Stimulated activated CD8-positive, alpha-beta memory T cell treated with anti-CD3 and anti-CD28 coated beads, Interleukin-2, amount 100 ng/mL, for 48 hours (primary cell): ENCODE results near the gene PARP8.

Experiments
- DNase-seq, 2 donors: peaks; one replicate each; pipeline ENCODE4 v3.0.0-alpha.2; 2020; ENCODE audit warnings: low read depth in 2 of 2

PARP8 gene

DNA sequence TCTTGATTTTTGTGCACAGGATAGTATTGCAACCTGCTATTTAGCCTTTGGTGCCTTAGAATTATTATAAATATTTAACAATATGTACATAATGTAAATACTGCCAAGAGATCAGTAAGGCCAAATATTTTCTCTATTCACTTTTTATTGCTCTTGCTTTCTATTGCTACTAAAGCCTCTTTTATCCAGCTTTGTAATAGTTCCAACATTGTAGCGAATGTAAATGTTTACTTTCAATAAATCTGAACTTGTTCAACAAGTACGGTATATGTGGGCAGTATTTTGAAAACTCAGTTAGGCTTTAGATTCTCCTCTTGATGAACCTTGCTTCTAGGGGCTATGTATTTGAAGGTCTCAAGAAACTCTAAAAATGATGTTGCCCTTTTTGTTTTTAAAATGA, 179.8 kb downstream of the PARP8 start:
- no peak for DNase-seq

- DNase-seq = no peak
These were observed 183.1 kb downstream of the PARP8 start for GRCh38 chr5:50849554-50849953.

- no peak for DNase-seq
These were observed 186.7 kb downstream of the PARP8 start for GRCh38 chr5:50853151-50853550.

DNA sequence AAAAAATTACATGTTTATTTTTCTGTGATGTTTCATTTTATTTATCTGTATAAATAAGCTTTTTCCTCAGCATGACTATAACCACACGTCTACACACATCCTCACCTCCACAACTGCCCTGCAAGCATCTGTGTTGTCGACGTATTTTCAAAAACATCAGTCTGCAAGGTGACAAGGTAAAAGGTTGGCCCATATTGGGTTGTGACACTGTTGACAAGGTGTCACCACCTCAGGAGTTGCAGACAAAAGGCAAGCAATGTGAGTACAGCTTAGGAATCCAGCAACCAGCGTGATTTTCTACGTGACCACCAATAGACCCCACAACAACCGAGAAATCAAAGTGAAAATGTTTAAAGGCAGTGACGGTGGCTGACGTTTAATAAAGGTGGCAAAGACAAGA, 187.6 kb downstream of the PARP8 start:
- DNase-seq = no peak

GRCh38 chr5:50855001-50855400, 188.6 kb downstream of the PARP8 start:
- DNase-seq = no peak

DNA sequence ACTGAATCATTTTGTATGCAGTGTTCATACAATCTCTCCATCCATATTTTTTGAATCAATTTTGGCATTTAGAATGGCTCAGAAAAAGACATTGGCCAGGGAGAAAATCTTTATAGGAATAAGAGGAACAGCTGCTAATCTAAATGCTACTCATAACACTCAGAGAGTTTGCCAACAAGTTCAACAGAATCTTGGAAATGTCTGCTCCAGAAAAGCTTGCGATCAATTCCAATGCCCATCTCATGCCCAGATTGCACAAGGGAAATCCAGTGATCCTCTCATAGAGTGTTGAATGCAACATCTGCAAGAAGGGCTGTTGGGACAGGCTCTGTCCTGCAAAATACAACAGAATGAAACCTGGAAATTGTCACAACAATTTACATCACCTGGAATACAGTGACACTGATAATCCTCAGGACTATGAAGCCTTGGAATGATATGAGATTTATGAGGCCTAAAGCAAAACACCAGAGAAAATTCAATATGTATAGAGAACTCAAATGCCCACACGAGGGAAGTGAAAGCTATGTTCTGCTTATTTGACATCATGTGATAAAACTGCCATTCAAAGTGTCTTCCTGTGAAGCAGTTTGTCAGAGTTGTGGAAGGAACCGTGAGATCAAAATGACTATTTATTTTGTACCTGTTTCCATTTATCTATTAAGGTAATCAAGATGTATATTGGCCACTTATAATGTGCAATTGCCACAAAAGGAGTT, 190.1 kb downstream of the PARP8 start:
- no peak for DNase-seq

- no peak for DNase-seq
These were observed 197.2 kb downstream of the PARP8 start for GRCh38 chr5:50863534-50864170.

DNA sequence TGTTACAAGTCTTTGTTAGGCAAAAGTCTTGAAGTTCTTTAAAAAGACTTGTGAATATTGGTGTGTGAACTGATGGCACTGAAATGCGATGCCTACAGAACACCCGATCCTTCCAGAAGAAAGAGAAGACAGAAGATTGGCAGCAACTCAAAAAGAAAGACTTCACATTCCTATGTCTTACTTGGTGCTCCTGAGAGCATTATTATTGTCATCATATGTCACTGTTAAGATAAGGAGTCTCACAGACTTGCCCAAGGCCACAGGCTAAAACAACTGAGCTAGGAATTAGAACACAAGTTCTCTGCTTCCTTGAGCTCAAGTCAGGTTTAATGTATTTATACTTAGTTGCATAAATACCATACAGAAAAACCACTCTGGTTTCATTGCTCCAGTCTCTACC, 198.0 kb downstream of the PARP8 start:
- no peak for DNase-seq

GRCh38 chr5:50866415-50866814, 200.0 kb downstream of the PARP8 start:
- DNase-seq = no peak

- no peak for DNase-seq
These were observed 200.7 kb downstream of the PARP8 start for GRCh38 chr5:50867140-50867539.

- no peak for DNase-seq
These were observed 207.3 kb downstream of the PARP8 start for GRCh38 chr5:50873595-50874277.

DNA sequence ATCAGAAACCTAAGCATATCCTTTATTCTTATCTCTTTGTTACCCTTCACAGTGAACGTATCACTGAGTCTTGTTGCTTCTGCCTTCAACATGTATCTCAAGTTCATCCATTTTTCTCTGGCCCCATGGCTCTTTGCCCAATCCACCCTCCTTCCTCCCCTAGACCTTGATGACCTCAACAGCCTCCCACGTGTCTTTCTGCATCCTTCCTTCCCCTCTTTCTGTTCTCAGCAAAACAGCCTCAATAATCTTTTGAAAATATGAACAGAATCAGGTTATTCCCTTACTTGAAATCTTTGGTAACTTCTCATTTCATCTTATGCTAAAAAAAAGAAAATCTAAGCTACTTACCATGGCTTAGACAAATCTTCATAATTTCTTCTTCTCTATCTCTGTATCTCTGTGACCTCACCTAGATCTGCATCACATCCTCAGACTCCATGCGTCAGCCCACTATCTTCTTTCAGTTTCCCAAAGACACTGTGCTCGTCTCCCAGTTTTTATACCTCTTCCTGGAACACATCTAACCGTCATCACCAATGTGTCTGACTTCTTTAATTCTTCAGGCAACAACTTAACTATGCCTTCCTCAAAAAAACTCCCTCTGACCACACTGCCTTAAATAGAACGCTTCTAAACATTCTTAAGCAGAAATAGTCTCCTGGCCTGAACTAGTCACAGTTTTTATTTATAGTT, 208.0 kb downstream of the PARP8 start:
- DNase-seq = no peak

DNA sequence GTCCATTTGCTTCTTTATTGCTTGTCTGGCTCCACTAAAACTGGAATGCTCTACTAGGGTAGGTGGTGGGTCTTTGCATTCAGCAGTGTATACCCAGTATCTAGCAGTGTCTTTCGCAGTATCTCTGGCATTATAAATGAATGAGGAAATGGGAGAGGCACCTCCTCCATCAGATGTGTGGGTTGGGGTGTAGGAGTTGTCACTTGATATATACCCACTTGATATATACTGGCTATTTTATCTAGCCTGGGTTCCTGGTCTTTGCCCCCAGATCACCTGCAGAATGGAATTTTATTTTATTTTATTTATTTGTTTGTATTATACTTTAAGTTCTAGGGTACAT, 208.5 kb downstream of the PARP8 start:
- DNase-seq = no peak

DNA sequence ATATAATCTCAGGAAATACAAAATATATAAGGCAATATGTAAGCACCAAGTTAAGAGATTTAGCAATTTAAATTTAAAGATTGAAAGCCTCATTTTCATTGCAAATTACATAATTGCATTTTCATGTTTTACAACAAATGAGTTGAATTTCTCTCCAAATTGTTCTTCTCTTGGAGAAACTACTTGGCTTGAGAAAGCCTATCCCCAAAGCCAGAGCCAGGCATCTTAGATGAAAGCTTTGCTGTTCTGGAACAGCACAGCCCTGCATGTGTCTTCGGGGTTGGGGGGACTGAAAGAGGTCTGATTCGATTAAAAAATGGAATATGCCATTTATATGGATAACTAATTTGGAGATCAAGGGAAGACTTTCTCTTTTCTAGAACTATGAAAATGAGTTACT, 212.0 kb downstream of the PARP8 start:
- DNase-seq = no peak

DNA sequence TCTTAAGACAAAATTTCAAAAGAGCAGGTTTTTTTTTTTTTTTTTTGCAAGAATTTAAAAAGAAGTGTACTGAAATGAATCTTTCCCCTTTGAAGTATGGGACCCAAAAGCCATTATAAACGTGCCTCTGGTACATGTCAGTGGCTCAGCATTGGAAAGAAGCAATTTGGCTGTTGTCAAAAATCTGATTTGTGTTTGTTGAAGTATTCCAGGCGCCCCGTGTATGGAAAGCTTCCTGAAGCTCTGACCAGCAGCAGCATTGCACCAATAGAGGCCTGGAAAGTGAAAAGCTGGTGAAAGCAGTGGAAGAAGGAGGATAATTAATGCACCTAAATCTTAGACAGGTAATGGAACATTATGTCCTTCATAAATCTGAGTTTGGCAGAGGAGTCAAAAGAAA, 215.0 kb downstream of the PARP8 start:
- no peak for DNase-seq

- DNase-seq = no peak
These were observed 220.4 kb downstream of the PARP8 start for GRCh38 chr5:50886657-50887345.

DNA sequence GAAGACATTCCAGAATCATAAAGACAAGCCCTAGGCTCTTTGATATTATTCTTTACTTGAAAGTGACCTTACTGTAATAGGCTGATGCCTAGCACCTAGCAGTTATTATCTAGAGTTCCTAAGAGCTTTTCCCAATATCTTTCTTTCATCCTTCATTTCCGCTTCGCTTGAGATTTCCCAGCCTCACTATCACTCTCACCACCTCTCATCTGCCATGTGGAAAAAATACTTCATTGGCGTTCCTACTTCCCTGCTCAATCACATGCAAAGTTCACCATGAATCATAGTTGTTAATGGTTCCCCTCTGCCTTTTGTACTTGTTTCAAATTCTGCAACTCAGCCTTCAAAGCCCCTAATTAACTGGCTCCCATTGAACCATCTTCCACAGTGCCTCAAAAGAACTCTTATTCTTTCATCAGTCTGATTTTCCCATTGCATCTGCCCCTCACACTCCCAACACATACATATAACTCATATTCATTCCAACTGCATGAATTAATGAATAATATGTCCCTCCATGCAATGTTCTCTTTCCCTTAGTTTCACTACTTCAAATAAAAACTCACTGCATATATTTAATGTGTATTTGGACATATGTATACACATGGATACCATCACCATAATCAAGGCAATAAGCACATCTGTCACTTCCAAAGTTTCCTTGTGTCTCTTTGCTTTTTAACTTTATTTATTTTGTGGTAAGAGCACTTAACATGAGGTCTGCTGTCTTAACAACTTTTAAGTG, 221.6 kb downstream of the PARP8 start:
- no peak for DNase-seq

GRCh38 chr5:50888751-50889150, 222.3 kb downstream of the PARP8 start:
- DNase-seq = no peak

GRCh38 chr5:50889790-50890189, 223.4 kb downstream of the PARP8 start:
- DNase-seq = no peak
